HG03175 (cell line): ENCODE measurements around the gene ANKS1B.

Source experiments
- ATAC-seq: cut with Tn5 transposase; IDR thresholded peaks from one replicate; pipeline ENCODE4 v1.9.1; 2021; ENCODE audit warnings: mild to moderate bottlenecking, moderate library complexity; ENCODE audit not compliant: unreplicated experiment

The ANKS1B gene

GRCh38 chr12:99966429-99966828 is 18.3 kb downstream of the ANKS1B start:
- ATAC-seq = no peak

GRCh38 chr12:99960311-99960710 is 24.4 kb downstream of the ANKS1B start:
- ATAC-seq = no peak

- ATAC-seq = no peak
These were observed 25.1 kb downstream of the ANKS1B start for GRCh38 chr12:99959549-99960170.

- no peak for ATAC-seq
These were observed 26.8 kb downstream of the ANKS1B start for GRCh38 chr12:99957866-99958466.

- no peak for ATAC-seq
These were observed 30.0 kb downstream of the ANKS1B start for GRCh38 chr12:99954724-99955123.

- ATAC-seq = no peak
These were observed 36.4 kb downstream of the ANKS1B start for GRCh38 chr12:99948370-99948769.

- no peak for ATAC-seq
These were observed 38.6 kb downstream of the ANKS1B start for GRCh38 chr12:99946131-99946530.

GRCh38 chr12:99935608-99936007 is 49.1 kb downstream of the ANKS1B start:
- no peak for ATAC-seq

GRCh38 chr12:99926511-99927169 is 58.1 kb downstream of the ANKS1B start:
- no peak for ATAC-seq

GRCh38 chr12:99920353-99920960 is 64.3 kb downstream of the ANKS1B start:
- no peak for ATAC-seq

- ATAC-seq = no peak
These were observed 66.9 kb downstream of the ANKS1B start for GRCh38 chr12:99917711-99918402.

- ATAC-seq = no peak
These were observed 68.2 kb downstream of the ANKS1B start for GRCh38 chr12:99916555-99916954.

- no peak for ATAC-seq
These were observed 69.3 kb downstream of the ANKS1B start for GRCh38 chr12:99915251-99916082.

- no peak for ATAC-seq
These were observed 70.5 kb downstream of the ANKS1B start for GRCh38 chr12:99914206-99914605.

- ATAC-seq = peak; percentile 79
These were observed 72.8 kb downstream of the ANKS1B start for GRCh38 chr12:99911967-99912366.

- ATAC-seq = no peak
These were observed 73.7 kb downstream of the ANKS1B start for GRCh38 chr12:99911081-99911480.

- ATAC-seq = peak; percentile 62
These were observed 74.4 kb downstream of the ANKS1B start for GRCh38 chr12:99910342-99910741.

- ATAC-seq = no peak
These were observed 77.8 kb downstream of the ANKS1B start for GRCh38 chr12:99906786-99907579.

- no peak for ATAC-seq
These were observed 83.6 kb downstream of the ANKS1B start for GRCh38 chr12:99901181-99901580.

GRCh38 chr12:99898645-99899044 is 86.1 kb downstream of the ANKS1B start:
- ATAC-seq = no peak
